GM23248 (cell line): Measurements from ENCODE around the gene IQCK.

ENCODE experiments used
- EZH2 ChIP-seq: fragments of 200-600 bp; sonication (generic); IDR thresholded peaks from 2 replicates; pipeline ENCODE4 v1.6.1; 2018; ENCODE audit warnings: antibody characterized with exemption, mild to moderate bottlenecking; ENCODE audit not compliant: insufficient read depth, poor library complexity, severe bottlenecking
- EZH2phosphoT487 ChIP-seq: fragments of 200-600 bp; sonication (generic); IDR thresholded peaks from 2 replicates; pipeline ENCODE4 v1.6.1; 2018; ENCODE audit warnings: antibody characterized with exemption, moderate library complexity, mild to moderate bottlenecking, low read depth; ENCODE audit not compliant: insufficient read depth

GRCh38 chr16:19680881-19681340 is 37.2 kb upstream of the IQCK start:
- TF ChIP-seq EZH2 (no peak), EZH2phosphoT487 (no peak)
